IMR-90 (cell line): ENCODE results near the gene PLXNB1. TPM values are rescaled to one million over a fixed set of nuclear protein-coding genes. Genes with fewer than 3 reads are reported as not detected.

Source experiments
- ATAC-seq: fragments of 200-7000 bp; cut with Tn5 transposase; 2 replicates; pipeline ENCODE4 v1.9.1; 2020; ENCODE audit warnings: low read depth, mild to moderate bottlenecking, moderate library complexity
- BruUV-seq: library from RNA; stranded (reverse); fragments of 400-500 nt; replicated peaks from 2 replicates; lab custom pipeline; 2021; lab: Mats Ljungman, UMichigan
- CTCF ChIA-PET: fragments of 300-600 bp; formaldehyde crosslinking; extraction: SDS; loops from one replicate; lab custom pipeline; 2021; ENCODE audit warnings: antibody characterized with exemption; lab: Yijun Ruan, JAX
- POLR2A ChIA-PET: fragments of 300-600 bp; sonication (Branson Sonifier 250); formaldehyde crosslinking; loops from one replicate; lab custom pipeline; 2022; ENCODE audit warnings: antibody characterized with exemption; ENCODE audit not compliant: unreplicated experiment; lab: Charles Lee
- DNase-seq: peaks from one replicate; pipeline ENCODE4 v3.0.0; 2013
- H2AFZ ChIP-seq: replicated peaks from 2 replicates; pipeline ENCODE3; 2013; ENCODE audit warnings: low read length, mild to moderate bottlenecking; ENCODE audit not compliant: poor library complexity
- H2AK5ac ChIP-seq: 2 replicates; pipeline ENCODE4 v1.6.1; 2013; ENCODE audit warnings: low read depth, low read length, inconsistent platforms
- H2AK9ac ChIP-seq: replicated peaks from 2 replicates; pipeline ENCODE3; 2013; ENCODE audit warnings: mild to moderate bottlenecking, low read depth, low read length, moderate library complexity; ENCODE audit not compliant: poor library complexity
- H2BK120ac ChIP-seq: 2 replicates; pipeline ENCODE4 v1.6.1; 2013; ENCODE audit warnings: low read depth, low read length, inconsistent platforms
- H2BK15ac ChIP-seq: 3 replicates; pipeline ENCODE4 v1.6.1; 2013; ENCODE audit warnings: low read depth, low read length, inconsistent platforms
- H2BK20ac ChIP-seq: 2 replicates; pipeline ENCODE4 v1.6.1; 2013; ENCODE audit warnings: low read depth, mild to moderate bottlenecking, inconsistent platforms, low read length, moderate library complexity
- H2BK5ac ChIP-seq: 2 replicates; pipeline ENCODE4 v1.6.1; 2013; ENCODE audit warnings: mild to moderate bottlenecking, low read depth, low read length, inconsistent platforms; ENCODE audit not compliant: poor library complexity, severe bottlenecking
- H3K14ac ChIP-seq: replicated peaks from 2 replicates; pipeline ENCODE4 v1.6.1; 2013; ENCODE audit warnings: low read depth, low read length, inconsistent platforms
- H3K18ac ChIP-seq: 2 replicates; pipeline ENCODE4 v1.6.1; 2013; ENCODE audit warnings: low read depth, low read length, control low read depth
- H3K23ac ChIP-seq: 2 replicates; pipeline ENCODE4 v1.6.1; 2013; ENCODE audit warnings: low read depth, low read length, inconsistent platforms
- H3K27ac ChIP-seq: 2 replicates; pipeline ENCODE4 v1.5.1; 2013; ENCODE audit warnings: mild to moderate bottlenecking, control low read depth, low read length; ENCODE audit not compliant: insufficient read depth
- H3K27me3 ChIP-seq: 2 replicates; pipeline ENCODE4 v1.6.1; 2013; ENCODE audit warnings: low read length; ENCODE audit not compliant: control insufficient read depth, insufficient read depth
- H3K36me3 ChIP-seq: 2 replicates; pipeline ENCODE4 v1.6.1; 2013; ENCODE audit warnings: low read length, mixed read lengths; ENCODE audit not compliant: control insufficient read depth, insufficient read depth
- H3K4ac ChIP-seq: 2 replicates; pipeline ENCODE4 v1.6.1; 2013; ENCODE audit warnings: low read depth, low read length, inconsistent platforms
- H3K4me1 ChIP-seq: 2 replicates; pipeline ENCODE4 v1.6.1; 2013; ENCODE audit warnings: low read length, mixed read lengths; ENCODE audit not compliant: control insufficient read depth, insufficient read depth
- H3K4me2 ChIP-seq: 2 replicates; pipeline ENCODE4 v1.6.1; 2013; ENCODE audit warnings: low read depth, mild to moderate bottlenecking, control low read depth, low read length, moderate library complexity
- H3K4me3 ChIP-seq: 2 replicates; pipeline ENCODE4 v1.5.1; 2013; ENCODE audit warnings: low read depth, mild to moderate bottlenecking, control low read depth, low read length, moderate library complexity; ENCODE audit not compliant: insufficient read depth
- H3K56ac ChIP-seq: 2 replicates; pipeline ENCODE4 v1.6.1; 2013; ENCODE audit warnings: low read length, inconsistent platforms; ENCODE audit not compliant: insufficient read depth; ENCODE audit errors: extremely low read depth
- H3K79me1 ChIP-seq, 2 experiments: 2 replicates each; pipeline ENCODE4 v1.6.1; 2013; ENCODE audit warnings: low read length in 2 of 2, inconsistent platforms in 1 of 2, low read depth in 1 of 2
- H3K9ac ChIP-seq: 2 replicates; pipeline ENCODE4 v1.6.1; 2013; ENCODE audit warnings: low read depth, low read length, control low read depth
- H3K9me1 ChIP-seq: 2 replicates; pipeline ENCODE4 v1.6.1; 2013; ENCODE audit warnings: low read length, inconsistent platforms; ENCODE audit not compliant: insufficient read depth
- H3K9me3 ChIP-seq: 2 replicates; pipeline ENCODE4 v1.6.1; 2013; ENCODE audit warnings: low read length; ENCODE audit not compliant: control insufficient read depth, insufficient read depth
- H4K20me1 ChIP-seq: 2 replicates; pipeline ENCODE4 v1.6.1; 2013; ENCODE audit warnings: low read length, inconsistent platforms; ENCODE audit not compliant: insufficient read depth
- H4K5ac ChIP-seq: 2 replicates; pipeline ENCODE4 v1.6.1; 2013; ENCODE audit warnings: mild to moderate bottlenecking, low read depth, low read length, control low read depth
- H4K8ac ChIP-seq, 2 experiments: 2 replicates each; pipeline ENCODE4 v1.6.1; 2013; ENCODE audit warnings: low read depth in 2 of 2, low read length in 2 of 2, control low read depth in 1 of 2, inconsistent platforms in 1 of 2
- H4K91ac ChIP-seq: 2 replicates; pipeline ENCODE4 v1.6.1; 2013; ENCODE audit warnings: low read depth, low read length, inconsistent platforms; ENCODE audit not compliant: insufficient read depth
- BHLHE40 ChIP-seq: fragments of 150-350 bp; IDR thresholded peaks from 2 replicates; pipeline ENCODE4 v1.6.1; 2016; ENCODE audit warnings: mild to moderate bottlenecking, low read depth, low read length
- CEBPB ChIP-seq: IDR thresholded peaks from 2 replicates; pipeline ENCODE4 v1.6.1; 2012; ENCODE audit warnings: low read depth, low read length, improper control_type of control experiment
- CHD1 ChIP-seq: IDR thresholded peaks from 2 replicates; pipeline ENCODE4 v1.6.1; 2012; ENCODE audit warnings: low read depth, low read length, improper control_type of control experiment
- CTCF ChIP-seq: conservative IDR thresholded peaks from 2 replicates; pipeline ENCODE4 v1.5.1; 2012; ENCODE audit warnings: mild to moderate bottlenecking, low read depth, low read length, improper control_type of control experiment
- ELK1 ChIP-seq: fragments of 150-350 bp; IDR thresholded peaks from 2 replicates; pipeline ENCODE4 v1.6.1; 2016; ENCODE audit warnings: low read depth, mild to moderate bottlenecking, low read length, moderate library complexity, borderline replicate concordance
- FOS ChIP-seq: fragments of 150-350 bp; IDR thresholded peaks from 2 replicates; pipeline ENCODE4 v1.6.1; 2016; ENCODE audit warnings: low read depth, low read length
- MAFK ChIP-seq: IDR thresholded peaks from 2 replicates; pipeline ENCODE4 v1.6.1; 2012; ENCODE audit warnings: low read depth, low read length, improper control_type of control experiment
- MAZ ChIP-seq: IDR thresholded peaks from 2 replicates; pipeline ENCODE4 v1.6.1; 2012; ENCODE audit warnings: low read depth, mild to moderate bottlenecking, low read length, improper control_type of control experiment, moderate library complexity, borderline replicate concordance
- MXI1 ChIP-seq: IDR thresholded peaks from 2 replicates; pipeline ENCODE4 v1.6.1; 2012; ENCODE audit warnings: low read depth, mild to moderate bottlenecking, low read length, moderate library complexity, borderline replicate concordance
- NFE2L2 ChIP-seq: fragments of 150-350 bp; IDR thresholded peaks from 2 replicates; pipeline ENCODE4 v1.6.1; 2016; ENCODE audit warnings: low read depth, mild to moderate bottlenecking, low read length
- POLR2A ChIP-seq: IDR thresholded peaks from 2 replicates; pipeline ENCODE4 v1.6.1; 2012; ENCODE audit warnings: mild to moderate bottlenecking, low read depth, low read length
- RAD21 ChIP-seq: IDR thresholded peaks from 2 replicates; pipeline ENCODE4 v1.6.1; 2012; ENCODE audit warnings: low read length, improper control_type of control experiment
- RCOR1 ChIP-seq: IDR thresholded peaks from 2 replicates; pipeline ENCODE4 v1.6.1; 2012; ENCODE audit warnings: mild to moderate bottlenecking, low read length, improper control_type of control experiment; ENCODE audit not compliant: insufficient replicate concordance
- RFX5 ChIP-seq: IDR thresholded peaks from 2 replicates; pipeline ENCODE4 v1.8.0; 2012; ENCODE audit warnings: low read depth, mild to moderate bottlenecking, low read length, moderate library complexity
- SMC3 ChIP-seq: fragments of 150-350 bp; IDR thresholded peaks from 2 replicates; pipeline ENCODE4 v1.6.1; 2016; ENCODE audit warnings: low read depth, mild to moderate bottlenecking, antibody characterized with exemption, low read length, moderate library complexity
- USF2 ChIP-seq: fragments of 150-350 bp; IDR thresholded peaks from 2 replicates; pipeline ENCODE4 v1.6.1; 2017; ENCODE audit warnings: mild to moderate bottlenecking, antibody characterized with exemption, low read length, low read depth
- WGBS, 2 experiments: methylation state at CpG; one replicate each; pipeline versions ENCODE4 v1.1.5 to v1.1.7; 2013; ENCODE audit warnings: missing lambda C conversion rate in 2 of 2; ENCODE audit not compliant: insufficient read length in 1 of 2; ENCODE audit errors: extremely low coverage in 2 of 2; 5-methylcytosine and 5-hydroxymethylcytosine counted together
- dilution Hi-C: fragments of 300-500 bp; cut with HindIII; formaldehyde crosslinking; loops from one replicate; pipeline ENCODE4 v1.14.3; 2018; ENCODE audit warnings: low sequenced_read_pairs; ENCODE audit not compliant: unreplicated experiment
- in situ Hi-C: fragments of 300-500 bp; cut with MboI; formaldehyde crosslinking; loops from 3 replicates; pipeline ENCODE4 v1.14.3; 2019; ENCODE audit warnings: low sequenced_read_pairs, inconsistent platforms, mixed read lengths
- intact Hi-C: fragments of 100-400 bp; cut with micrococcal nuclease; formaldehyde crosslinking; loops from 2 replicates; pipeline ENCODE4 v1.10.0; 2022
- polyA plus RNA-seq, 3 experiments: library from polyadenylated mRNA; depleted of rRNA; stranded (reverse); fragments of >200 nt; gene quantifications; 2 replicates each; pipeline ENCODE4 v1.2.3, GENCODE V29; 2012; ENCODE audit warnings: low replicate concordance in 1 of 3
- total RNA-seq: library from RNA; depleted of rRNA; stranded (reverse); fragments of >200 nt; gene quantifications from 2 replicates; pipeline ENCODE4 v1.2.3, GENCODE V29; 2012

Gene PLXNB1
- total and polyA plus RNA-seq, 2 of the 4 experiments (the other 2 are of a cell fraction) = 5.2 to 25.3 TPM

- no peaks in the 10 kb centered on the region for H3K79me1 ChIP-seq
- no peak overlapping the region for H2AK5ac ChIP-seq
- H2AK9ac ChIP-seq = no peak overlapping the region
- in situ Hi-C loops = no loop called here
- H4K91ac ChIP-seq = no peak overlapping the region
- dilution Hi-C loops = no loop called here
- H3K9me3 ChIP-seq = no peaks in the 10 kb centered on the region
- H4K20me1 ChIP-seq = no peaks in the 10 kb centered on the region; the same call in 1 of the 2 replicates
- no peak overlapping the region for H3K4ac ChIP-seq
- no peak overlapping the region for H2BK20ac ChIP-seq
- no peak overlapping the region for H2BK15ac ChIP-seq
- H3K36me3 ChIP-seq = peaks cover 77% of the 10 kb centered on the region
- no peaks in the 10 kb centered on the region for H3K9me1 ChIP-seq
- DNase-seq = no peak
- ATAC-seq = no peak
- no peak overlapping the region for H4K5ac ChIP-seq
- no peak overlapping the region for H3K9ac ChIP-seq
- no peak overlapping the region for H2BK5ac ChIP-seq
- intact Hi-C loops = no loop called here
- H3K4me1 ChIP-seq = no peaks in the 10 kb centered on the region
- 95% methylated on average over 11 of the region's 14 CpGs; no CpG with 5 or more reads in 1 of the 2 experiments for WGBS, 2 experiments
- H4K8ac ChIP-seq = no peak overlapping the region
- no peak overlapping the region for H3K27ac ChIP-seq
- no TSS peak for BruUV-seq
- H3K27me3 ChIP-seq = no peaks in the 10 kb centered on the region
- no peak overlapping the region for H3K23ac ChIP-seq
- no peak overlapping the region for H3K4me2 ChIP-seq
- H3K4me3 ChIP-seq = no peak overlapping the region
- H3K56ac ChIP-seq = no peak overlapping the region
- no peak overlapping the region for H3K18ac ChIP-seq
- no peak overlapping the region for H2BK120ac ChIP-seq
- TF ChIP-seq CTCF (no peak), RFX5 (no peak), MAFK (no peak), MAZ (no peak), USF2 (no peak), RCOR1 (no peak), CHD1 (no peak), NFE2L2 (no peak), MXI1 (no peak), SMC3 (no peak), FOS (no peak), ELK1 (no peak), POLR2A (no peak), RAD21 (no peak), CEBPB (no peak), BHLHE40 (no peak)
- CTCF ChIA-PET = interaction anchor here (1.3 kb wide), 1 partner anchor 23 kb away, joined by 4 read pairs; no protein-coding TSS in a partner anchor
- no peak overlapping the region for H3K14ac ChIP-seq
- POLR2A ChIA-PET = no interaction called here
- H2AFZ ChIP-seq = no peak overlapping the region
Observed at GRCh38 chr3:48413611-48414010, 16.3 kb downstream of the PLXNB1 start.
